HG03378 (cell line): ENCODE measurements around the gene FRMD4A.

Experiments
- ATAC-seq: cut with Tn5 transposase; IDR thresholded peaks from one replicate; pipeline ENCODE4 v1.9.1; 2021; ENCODE audit warnings: mild to moderate bottlenecking, moderate library complexity; ENCODE audit not compliant: unreplicated experiment

FRMD4A gene

GRCh38 chr10:13994932-13995331, 335.8 kb downstream of the FRMD4A start:
- no peak for ATAC-seq

DNA sequence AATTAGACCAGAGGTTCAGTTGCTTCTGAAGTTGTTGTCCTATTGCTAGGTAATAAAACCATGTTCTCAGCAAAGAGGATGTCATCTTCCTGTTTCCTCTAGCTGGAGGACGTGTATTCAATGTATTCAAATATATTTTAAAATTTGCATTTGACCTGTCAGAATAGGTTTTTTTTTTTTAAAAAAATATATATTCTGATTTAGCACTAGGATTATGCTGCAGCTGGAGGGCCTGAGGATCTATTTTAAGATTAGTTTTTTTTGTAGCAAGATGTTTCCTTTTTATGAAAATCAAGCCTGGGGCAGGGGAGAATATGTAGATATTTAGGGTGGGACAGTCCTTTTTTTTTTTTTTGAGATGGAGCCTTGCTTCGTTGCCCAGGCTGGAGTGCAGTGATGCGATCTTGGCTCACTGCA, 337.0 kb downstream of the FRMD4A start:
- ATAC-seq, result no peak

DNA sequence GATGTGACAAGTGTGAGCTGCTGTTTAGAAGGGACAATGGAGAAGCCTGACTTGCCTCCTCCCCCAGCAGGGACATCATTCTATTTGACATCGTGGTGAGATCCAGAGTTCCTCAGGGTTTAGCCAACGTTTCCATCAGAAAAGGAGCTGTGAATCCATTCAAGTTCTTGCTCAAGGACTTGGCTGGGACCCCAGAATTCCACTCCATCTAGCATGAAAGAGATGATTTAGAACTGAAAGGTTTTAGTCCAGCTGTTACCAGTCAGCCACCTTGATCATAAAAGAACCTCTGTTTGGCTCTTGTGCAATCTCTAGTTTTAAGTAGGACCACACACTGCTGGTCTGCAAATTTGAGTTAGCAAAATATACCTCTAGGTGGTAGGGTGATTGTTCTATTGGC, 337.6 kb downstream of the FRMD4A start:
- no peak for ATAC-seq

DNA sequence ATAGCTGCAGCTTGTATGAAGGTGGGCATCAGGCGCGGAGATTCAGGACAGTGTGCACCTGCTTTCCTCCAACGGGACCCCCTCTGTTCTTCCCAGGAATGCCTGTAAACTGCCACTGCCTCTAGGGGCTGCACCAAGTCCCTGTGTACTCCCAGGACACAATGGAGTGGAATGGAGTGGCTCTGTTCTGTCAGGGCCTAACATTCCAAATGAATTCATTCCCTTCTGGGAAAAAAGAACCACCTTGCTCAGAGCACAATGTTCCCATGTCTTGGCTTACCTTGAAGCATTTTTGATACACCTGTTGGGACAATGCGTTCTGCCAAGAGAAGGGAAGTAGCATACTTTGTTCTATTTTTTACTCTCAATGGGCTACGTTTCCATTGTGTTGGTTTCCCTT, 339.4 kb downstream of the FRMD4A start:
- ATAC-seq, result no peak

- no peak for ATAC-seq
Measured at GRCh38 chr10:13990946-13991345, 339.8 kb downstream of the FRMD4A start.

DNA sequence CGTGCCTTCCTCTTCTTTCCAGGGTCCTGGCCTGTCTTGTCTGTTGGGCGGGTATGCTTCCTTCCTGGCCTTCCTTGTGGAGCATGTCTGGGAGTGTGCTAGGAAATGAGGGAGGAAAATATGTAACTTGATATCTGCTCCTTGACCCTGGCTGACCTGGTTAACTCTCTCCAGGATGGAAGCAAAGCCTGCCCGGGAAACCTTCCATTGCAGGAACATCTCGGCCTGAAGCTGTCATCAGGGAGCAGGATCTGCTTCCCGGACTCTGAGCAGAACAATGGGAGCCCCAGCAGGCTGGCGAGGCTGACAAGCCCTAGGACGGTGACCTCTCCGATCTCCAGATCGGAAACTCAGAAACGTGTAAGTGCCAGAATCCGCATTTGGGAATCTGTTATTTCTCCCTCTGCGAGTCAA, 340.3 kb downstream of the FRMD4A start:
- no peak for ATAC-seq

- no peak for ATAC-seq
Measured at GRCh38 chr10:13989616-13990015, 341.1 kb downstream of the FRMD4A start.

- ATAC-seq, result peak; percentile 55
Measured at GRCh38 chr10:13987446-13987845, 343.3 kb downstream of the FRMD4A start.

DNA sequence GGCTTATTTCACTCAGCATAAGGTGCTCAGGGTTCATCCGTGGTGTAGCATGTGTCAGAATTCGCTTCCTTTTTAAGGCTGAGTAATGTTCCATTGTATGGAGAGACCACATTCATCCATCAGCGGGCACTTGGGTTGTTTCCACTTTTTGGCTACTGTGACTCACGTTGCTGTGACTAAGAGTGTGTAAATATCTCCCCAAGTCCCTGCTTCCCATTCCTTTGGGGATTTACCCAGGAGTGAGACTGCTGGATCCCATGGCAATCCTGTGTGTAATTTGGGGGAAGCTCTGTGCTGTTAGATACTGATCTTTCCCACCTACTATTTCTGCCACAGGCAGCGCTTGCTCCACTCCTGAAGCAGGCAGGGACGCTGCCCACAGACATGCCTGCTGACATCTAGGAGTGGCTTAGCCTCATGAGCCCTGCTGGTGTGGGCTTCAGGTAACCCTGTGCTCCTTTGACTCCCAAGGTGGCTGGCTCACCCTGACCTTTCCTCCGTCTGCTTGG, 346.0 kb downstream of the FRMD4A start:
- no peak for ATAC-seq

- no peak for ATAC-seq
Measured at GRCh38 chr10:13983035-13983434, 347.7 kb downstream of the FRMD4A start.

- no peak for ATAC-seq
Measured at GRCh38 chr10:13978533-13979115, 352.1 kb downstream of the FRMD4A start.

DNA sequence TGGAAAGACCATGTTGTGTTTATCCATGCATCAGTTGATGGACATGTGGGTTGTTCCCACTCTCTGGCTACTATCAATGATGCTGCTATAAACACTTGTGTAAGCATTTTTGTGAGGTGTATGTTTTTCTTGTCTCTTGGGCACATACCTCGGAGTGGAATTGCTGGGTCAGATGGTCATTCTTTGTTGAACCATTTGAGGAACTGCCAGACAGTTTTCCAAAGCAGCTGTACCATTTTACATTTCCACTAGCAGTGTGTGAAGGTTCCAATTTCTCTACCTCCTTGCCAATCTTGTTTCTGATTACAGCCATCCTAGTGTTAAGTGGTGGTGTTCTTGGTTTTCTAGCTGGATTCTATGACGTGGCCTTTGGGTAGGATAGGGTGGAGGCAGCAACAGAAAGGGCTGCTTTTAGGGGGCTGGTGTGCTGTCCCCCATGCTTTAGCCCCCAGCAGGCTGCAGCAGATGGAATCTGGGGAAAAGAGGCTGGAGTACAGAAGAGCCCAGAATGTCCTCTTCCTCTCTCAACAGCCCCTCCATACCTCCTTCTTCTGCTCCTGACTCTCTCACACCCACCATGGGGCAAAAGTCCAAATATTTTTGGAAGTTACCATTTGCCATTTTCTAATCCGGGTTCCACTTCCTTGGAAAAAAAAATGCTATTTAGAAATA, 352.7 kb downstream of the FRMD4A start:
- ATAC-seq, result no peak

GRCh38 chr10:13973742-13974141, 357.0 kb downstream of the FRMD4A start:
- ATAC-seq, result no peak

- no peak for ATAC-seq
Measured at GRCh38 chr10:13972609-13973008, 358.1 kb downstream of the FRMD4A start.

GRCh38 chr10:13971601-13972475, 358.9 kb downstream of the FRMD4A start:
- no peak for ATAC-seq

- no peak for ATAC-seq
Measured at GRCh38 chr10:13970957-13971353, 359.8 kb downstream of the FRMD4A start.

- no peak for ATAC-seq
Measured at GRCh38 chr10:13970236-13970956, 360.3 kb downstream of the FRMD4A start.

DNA sequence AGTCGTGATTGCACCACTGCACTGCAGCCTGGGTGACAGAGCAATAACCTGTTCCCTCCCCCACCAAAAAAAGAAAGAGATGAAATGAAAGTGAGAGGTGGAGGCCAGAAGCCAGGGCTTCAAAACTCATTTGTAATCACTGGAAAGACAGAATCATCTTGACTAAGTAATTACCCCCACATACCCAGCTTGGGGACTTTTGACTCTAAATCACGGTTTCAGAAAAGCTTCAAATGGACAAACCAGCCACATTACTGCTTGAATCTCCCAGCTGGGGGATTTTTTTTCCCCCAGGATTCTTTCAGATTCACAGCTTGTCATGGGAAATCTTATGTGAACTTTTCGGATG, 361.0 kb downstream of the FRMD4A start:
- ATAC-seq, result no peak

GRCh38 chr10:13969118-13969791, 361.5 kb downstream of the FRMD4A start:
- no peak for ATAC-seq

DNA sequence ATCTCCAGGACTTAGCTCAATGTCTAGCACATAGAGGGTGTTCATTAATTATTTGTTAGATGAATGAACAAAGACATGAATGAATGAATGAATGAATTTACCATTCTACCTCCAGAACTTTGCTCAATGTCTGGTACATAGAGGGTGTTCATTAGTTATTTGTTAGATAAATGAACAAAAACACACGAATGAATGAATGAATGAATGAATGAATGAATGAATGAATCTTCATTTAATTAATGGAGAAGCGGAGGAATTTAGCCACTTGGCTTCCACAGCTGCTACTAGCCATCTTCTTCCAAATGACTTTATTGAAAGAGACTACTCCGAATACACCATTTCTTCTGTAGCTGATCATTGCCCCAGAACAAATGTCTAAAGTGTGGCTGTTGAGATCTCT, 368.9 kb downstream of the FRMD4A start:
- no peak for ATAC-seq

DNA sequence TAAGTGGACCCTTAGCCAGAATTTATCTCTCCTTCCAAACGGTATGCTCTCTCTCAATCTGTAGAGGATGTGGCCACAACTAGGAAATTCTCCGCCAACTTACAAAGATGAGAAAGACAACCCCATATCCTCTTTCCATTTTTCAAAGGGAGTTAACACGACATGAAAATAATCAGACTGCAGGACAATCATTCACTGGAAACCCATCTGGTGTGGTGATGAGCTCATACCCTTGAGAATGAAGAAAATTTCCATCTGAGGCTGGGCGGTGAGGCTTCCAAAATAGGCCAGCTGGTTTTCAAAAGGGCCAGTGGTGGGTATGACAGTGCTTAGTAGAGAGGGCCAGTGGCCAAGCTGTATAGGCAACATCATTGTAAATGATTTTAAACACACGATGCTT, 369.6 kb downstream of the FRMD4A start:
- ATAC-seq, result no peak
